Activated CD4-positive, alpha-beta T cell treated with anti-CD3 and anti-CD28 coated beads, Interleukin-10, Interleukin-2, amounts not matched to agents 100 ng/mL and 50 ng/mL, durations not matched to agents 16 hours and 8 hours (primary cell): ENCODE measurements around the gene HEATR1.
A peak's percentile ranks its signal among the peaks of the same experiment; 100 is the strongest.
"Not testable (repeated sequence)": the region's sequence is repeated elsewhere in the genome, so short reads cannot be mapped to it uniquely, and the experiment has no call there.

Experiments used
- DNase-seq: peaks from one replicate; pipeline ENCODE4 v3.0.0-alpha.2; 2020

Gene HEATR1

GRCh38 chr1:236507022-236507700 lies 97.2 kb downstream of the HEATR1 start:
- DNase-seq, result peak; percentile 27

DNA sequence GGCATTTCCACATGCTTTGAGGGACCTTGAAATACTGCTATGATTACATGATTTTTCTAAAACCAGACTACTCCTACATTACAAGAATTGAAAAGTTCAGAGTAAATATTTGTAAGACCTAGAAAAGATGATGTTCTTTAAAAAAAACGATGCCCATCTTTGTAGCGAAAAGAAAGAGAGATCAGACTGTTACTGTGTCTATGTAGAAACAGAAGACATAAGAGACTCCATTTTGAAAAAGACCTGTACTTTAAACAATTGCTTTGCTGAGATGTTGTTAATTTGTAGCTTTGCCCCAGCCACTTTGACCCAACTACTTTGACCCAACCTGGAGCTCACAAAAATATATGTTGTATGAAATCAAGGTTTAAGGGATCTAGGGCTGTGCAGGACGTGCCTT lies 100.0 kb downstream of the HEATR1 start:
- DNase-seq, result not testable (repeated sequence)

- peak; percentile 16 for DNase-seq
These were observed 101.2 kb downstream of the HEATR1 start for GRCh38 chr1:236502972-236503639.

DNA sequence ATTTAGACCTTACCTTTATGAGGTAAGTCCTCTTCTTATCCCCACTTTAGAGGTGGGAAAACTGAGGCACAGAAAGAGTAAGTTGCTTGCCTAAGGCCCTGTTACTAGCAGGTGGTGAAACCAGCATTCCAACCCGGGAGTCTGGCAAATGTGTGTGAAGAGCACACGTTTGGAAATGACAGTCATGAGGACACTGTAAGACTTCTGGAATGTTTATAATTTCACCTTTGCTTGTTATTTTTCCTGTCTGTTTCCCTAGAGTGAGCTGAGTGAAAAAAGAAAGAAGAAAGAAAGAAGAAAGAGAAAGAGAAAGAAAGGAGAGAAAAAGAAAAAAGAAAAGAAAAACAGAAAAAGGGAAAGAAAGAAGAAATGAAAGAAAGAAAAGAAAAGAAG lies 101.7 kb downstream of the HEATR1 start:
- DNase-seq, result no peak

- no peak for DNase-seq
These were observed 103.2 kb downstream of the HEATR1 start for GRCh38 chr1:236501093-236501492.
